Keratinocyte (primary cell): ENCODE data around the gene SPATA13.

Source experiments
- EZH2 ChIP-seq: IDR thresholded peaks from one replicate; pipeline ENCODE4 v1.6.1; 2012; ENCODE audit warnings: inconsistent platforms, mild to moderate bottlenecking, low read length, moderate library complexity
- TF ChIP-seq, protein P1 (sequence below), 3 experiments: IDR thresholded peaks in 1 of 3; conservative IDR thresholded peaks in 1 of 3; optimal IDR thresholded peaks in 1 of 3; 2 replicates in 2 of 3; 3 replicates in 1 of 3; pipeline versions ENCODE3 to v1.5.1; 2011; ENCODE audit warnings: low read length in 3 of 3, mild to moderate bottlenecking in 3 of 3, moderate library complexity in 2 of 3, control low read depth in 1 of 3, inconsistent platforms in 1 of 3; ENCODE audit not compliant: insufficient read depth in 2 of 3; ENCODE audit errors: extremely low read depth in 1 of 3

DNA sequence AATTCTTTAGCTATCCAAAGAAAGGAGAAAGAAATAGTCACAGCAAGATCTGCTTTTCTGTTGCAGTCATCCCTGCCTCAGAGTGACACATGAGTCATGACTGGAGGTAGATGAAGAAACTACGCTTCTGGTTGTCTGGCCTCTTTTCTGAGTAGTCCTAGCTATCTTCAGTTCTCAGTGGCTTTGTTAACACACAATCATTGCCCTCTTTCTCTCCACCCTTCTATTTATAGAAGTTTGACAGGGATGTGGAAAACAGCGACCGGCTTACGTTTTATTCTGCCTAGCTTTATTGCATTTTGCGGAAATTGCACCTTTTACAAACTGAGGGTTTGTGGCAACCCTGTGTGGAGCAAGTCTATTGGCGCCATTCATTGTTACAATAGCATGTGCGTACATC lies 26.7 kb downstream of the SPATA13 start:
- TF ChIP-seq, protein P1, sequence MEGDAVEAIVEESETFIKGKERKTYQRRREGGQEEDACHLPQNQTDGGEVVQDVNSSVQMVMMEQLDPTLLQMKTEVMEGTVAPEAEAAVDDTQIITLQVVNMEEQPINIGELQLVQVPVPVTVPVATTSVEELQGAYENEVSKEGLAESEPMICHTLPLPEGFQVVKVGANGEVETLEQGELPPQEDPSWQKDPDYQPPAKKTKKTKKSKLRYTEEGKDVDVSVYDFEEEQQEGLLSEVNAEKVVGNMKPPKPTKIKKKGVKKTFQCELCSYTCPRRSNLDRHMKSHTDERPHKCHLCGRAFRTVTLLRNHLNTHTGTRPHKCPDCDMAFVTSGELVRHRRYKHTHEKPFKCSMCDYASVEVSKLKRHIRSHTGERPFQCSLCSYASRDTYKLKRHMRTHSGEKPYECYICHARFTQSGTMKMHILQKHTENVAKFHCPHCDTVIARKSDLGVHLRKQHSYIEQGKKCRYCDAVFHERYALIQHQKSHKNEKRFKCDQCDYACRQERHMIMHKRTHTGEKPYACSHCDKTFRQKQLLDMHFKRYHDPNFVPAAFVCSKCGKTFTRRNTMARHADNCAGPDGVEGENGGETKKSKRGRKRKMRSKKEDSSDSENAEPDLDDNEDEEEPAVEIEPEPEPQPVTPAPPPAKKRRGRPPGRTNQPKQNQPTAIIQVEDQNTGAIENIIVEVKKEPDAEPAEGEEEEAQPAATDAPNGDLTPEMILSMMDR (optimal IDR thresholded peaks at IDR 0.05 in 1 of 3, IDR thresholded peaks at IDR 0.05 in 1 of 3, conservative IDR thresholded peaks at IDR 0.05 in 1 of 3; ENCODE audit: extremely low read depth in 1 of 3, insufficient read depth in 2 of 3, low read length in 3 of 3) = no peak
- TF ChIP-seq EZH2 = no peak
